ENCODE measurements around the gene ST6GALNAC4.

GRCh38 chr9:127961613-127962155, 44.8 kb upstream of the ST6GALNAC4 start:
- no peak for TF ChIP-seq EZH2 (IDR thresholded peaks at IDR 0.05)
- no peak for TF ChIP-seq POLR2AphosphoS5 (IDR thresholded peaks at IDR 0.05; ENCODE audit: borderline replicate concordance, low read depth, low read length)

Measured in SK-N-MC (cell line).